Neuronal stem cell (in vitro differentiated cells): Measurements from ENCODE around the gene TRIM64C. TPM values are rescaled to one million over a fixed set of nuclear protein-coding genes. Genes with fewer than 3 reads are reported as not detected.
"Not testable (repeated sequence)": the region's sequence is repeated elsewhere in the genome, so short reads cannot be mapped to it uniquely, and the experiment has no call there.

Experiments
- DNase-seq: peaks from one replicate; pipeline ENCODE4 v3.0.0-alpha.2; 2013; ENCODE audit warnings: low spot score
- H2AFZ ChIP-seq: one replicate; pipeline ENCODE4 v1.6.1; 2013; ENCODE audit warnings: mild to moderate bottlenecking, low read length, inconsistent platforms
- H2AK5ac ChIP-seq: 2 replicates; pipeline ENCODE4 v1.6.1; 2013; ENCODE audit warnings: low read depth, mild to moderate bottlenecking, inconsistent platforms, low read length, moderate library complexity, mixed read lengths
- H2BK120ac ChIP-seq: 2 replicates; pipeline ENCODE4 v1.6.1; 2013; ENCODE audit warnings: low read depth, mild to moderate bottlenecking, inconsistent platforms, low read length, moderate library complexity, mixed read lengths
- H2BK12ac ChIP-seq: one replicate; pipeline ENCODE4 v1.6.1; 2013; ENCODE audit warnings: low read length, inconsistent platforms
- H2BK15ac ChIP-seq: 2 replicates; pipeline ENCODE4 v1.6.1; 2013; ENCODE audit warnings: mild to moderate bottlenecking, low read length, inconsistent platforms, mixed read lengths
- H2BK5ac ChIP-seq: one replicate; pipeline ENCODE4 v1.6.1; 2013; ENCODE audit warnings: inconsistent platforms, mild to moderate bottlenecking, low read length, moderate library complexity
- H3K14ac ChIP-seq: one replicate; pipeline ENCODE4 v1.6.1; 2013; ENCODE audit warnings: low read length, inconsistent platforms
- H3K18ac ChIP-seq: 2 replicates; pipeline ENCODE4 v1.6.1; 2013; ENCODE audit warnings: low read length, inconsistent platforms
- H3K23ac ChIP-seq: 2 replicates; pipeline ENCODE4 v1.6.1; 2013; ENCODE audit warnings: low read depth, mild to moderate bottlenecking, mixed read lengths, low read length, inconsistent platforms; ENCODE audit not compliant: poor library complexity
- H3K27ac ChIP-seq: replicated peaks from 3 replicates; pipeline ENCODE4 v1.5.1; 2013; ENCODE audit warnings: low read length, inconsistent platforms
- H3K27me3 ChIP-seq, 3 experiments: 2 replicates each; pipeline ENCODE4 v1.6.1; 2013; ENCODE audit warnings: low read length in 3 of 3, mild to moderate bottlenecking in 2 of 3, inconsistent platforms in 1 of 3, low read depth in 1 of 3, mixed read lengths in 1 of 3, moderate library complexity in 1 of 3; ENCODE audit not compliant: control insufficient read depth in 3 of 3, insufficient read depth in 3 of 3
- H3K36me3 ChIP-seq, 2 donors: replicated peaks in 1 of 2; 2 replicates each; pipeline ENCODE4 v1.6.1; 2013; ENCODE audit warnings: low read length in 2 of 2; ENCODE audit not compliant: control insufficient read depth in 2 of 2, insufficient read depth in 2 of 2
- H3K4ac ChIP-seq: 2 replicates; pipeline ENCODE4 v1.6.1; 2013; ENCODE audit warnings: inconsistent platforms, mild to moderate bottlenecking, low read length, moderate library complexity
- H3K4me1 ChIP-seq, 2 donors: 1 replicate in 1 of 2; 2 replicates in 1 of 2; pipeline ENCODE4 v1.6.1; 2013; ENCODE audit warnings: low read length in 2 of 2, low read depth in 1 of 2; ENCODE audit not compliant: control insufficient read depth in 2 of 2, insufficient read depth in 1 of 2
- H3K4me2 ChIP-seq: one replicate; pipeline ENCODE4 v1.6.1; 2013; ENCODE audit warnings: mild to moderate bottlenecking, low read length, inconsistent platforms; ENCODE audit not compliant: insufficient read depth, poor library complexity, severe bottlenecking
- H3K4me3 ChIP-seq, 2 donors: 2 replicates each; pipeline ENCODE4 v1.5.1; 2013; ENCODE audit warnings: low read length in 2 of 2, mild to moderate bottlenecking in 2 of 2, inconsistent platforms in 1 of 2, moderate library complexity in 1 of 2
- H3K79me1 ChIP-seq: one replicate; pipeline ENCODE4 v1.6.1; 2013; ENCODE audit warnings: low read depth, mild to moderate bottlenecking, inconsistent platforms, low read length, moderate library complexity
- H3K9ac ChIP-seq: one replicate; pipeline ENCODE4 v1.6.1; 2013; ENCODE audit warnings: mild to moderate bottlenecking, low read depth, low read length, inconsistent platforms; ENCODE audit not compliant: poor library complexity
- H3K9me3 ChIP-seq, 2 donors: replicated peaks in 1 of 2; 2 replicates each; pipeline versions ENCODE3 to v1.6.1; 2013; ENCODE audit warnings: low read length in 2 of 2, mild to moderate bottlenecking in 2 of 2, inconsistent platforms in 1 of 2, low read depth in 1 of 2, mixed read lengths in 1 of 2, moderate library complexity in 1 of 2; ENCODE audit not compliant: control insufficient read depth in 2 of 2, insufficient read depth in 1 of 2
- H4K8ac ChIP-seq: one replicate; pipeline ENCODE4 v1.6.1; 2013; ENCODE audit warnings: low read depth, mild to moderate bottlenecking, inconsistent platforms, low read length, moderate library complexity
- H4K91ac ChIP-seq: one replicate; pipeline ENCODE4 v1.6.1; 2013; ENCODE audit warnings: low read length, low read depth, mild to moderate bottlenecking, inconsistent platforms; ENCODE audit not compliant: poor library complexity
- WGBS, 2 donors: extraction: QIAGEN DNeasy Blood & Tissue Kit; methylation state at CpG; one replicate each; pipeline ENCODE4 v1.1.7; 2013; ENCODE audit warnings: missing lambda C conversion rate in 2 of 2, mixed read lengths in 1 of 2; ENCODE audit not compliant: insufficient read length in 2 of 2, insufficient replicate concordance in 1 of 2; ENCODE audit errors: extremely low coverage in 2 of 2; 5-methylcytosine and 5-hydroxymethylcytosine counted together
- polyA plus RNA-seq, 2 experiments: library from polyadenylated mRNA; stranded (reverse); fragments of 200-250 nt; gene quantifications; one replicate each; pipeline ENCODE4 v1.2.3, GENCODE V29; 2013

Gene TRIM64C, protein sequence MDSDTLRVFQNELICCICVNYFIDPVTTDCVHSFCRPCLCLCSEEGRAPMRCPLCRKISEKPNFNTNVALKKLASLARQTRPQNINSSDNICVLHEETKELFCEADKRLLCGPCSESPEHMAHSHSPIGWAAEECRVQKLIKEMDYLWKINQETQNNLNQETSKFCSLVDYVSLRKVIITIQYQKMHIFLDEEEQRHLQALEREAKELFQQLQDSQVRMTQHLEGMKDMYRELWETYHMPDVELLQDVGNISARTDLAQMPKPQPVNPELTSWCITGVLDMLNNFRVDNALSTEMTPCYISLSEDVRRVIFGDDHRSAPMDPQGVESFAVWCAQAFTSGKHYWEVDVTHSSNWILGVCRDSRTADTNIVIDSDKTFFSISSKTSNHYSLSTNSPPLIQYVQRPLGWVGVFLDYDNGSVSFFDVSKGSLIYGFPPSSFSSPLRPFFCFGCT
- not detected for polyA plus RNA-seq (2013, experiment 1 of 2)
- not detected for polyA plus RNA-seq (2013, experiment 2 of 2)

DNA sequence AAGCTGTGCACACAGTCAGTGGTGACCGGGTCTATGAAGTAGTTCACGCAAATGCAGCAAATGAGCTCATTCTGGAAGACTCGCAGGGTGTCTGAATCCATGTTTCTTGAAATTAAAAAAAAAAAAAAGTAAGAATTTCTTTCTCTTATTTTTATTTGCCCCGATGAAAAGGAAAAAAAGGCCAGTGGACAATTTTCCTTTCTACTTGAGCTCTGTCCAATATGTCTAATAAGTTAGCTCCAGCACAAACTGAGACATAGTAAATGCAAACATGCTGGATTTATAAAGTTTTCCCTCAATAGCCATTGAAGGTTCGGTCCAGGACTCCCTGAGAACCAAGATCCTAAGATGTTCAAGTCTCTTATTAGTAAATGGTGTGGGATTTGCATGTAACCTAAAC lies at the start of gene TRIM64C:
TRIM64C (minus strand) TSS at position 101 of the 400 bp plus-strand sequence; CDS start at position 101, 0 bp downstream.
- H3K23ac ChIP-seq, H3K27ac ChIP-seq, H3K14ac ChIP-seq, H2BK15ac ChIP-seq, H3K18ac ChIP-seq, H2AFZ ChIP-seq, H3K9me3 ChIP-seq, H3K36me3 ChIP-seq, H3K9ac ChIP-seq, H2BK12ac ChIP-seq, H2BK5ac ChIP-seq, H3K4ac ChIP-seq, H3K4me3 ChIP-seq, H3K79me1 ChIP-seq, H2BK120ac ChIP-seq, H4K8ac ChIP-seq, H2AK5ac ChIP-seq, H3K4me1 ChIP-seq, DNase-seq, H3K27me3 ChIP-seq, H3K4me2 ChIP-seq, H4K91ac ChIP-seq: not testable (repeated sequence)
- no CpG with 5 or more reads among the region's 5 CpGs for WGBS, 2 donors

DNA sequence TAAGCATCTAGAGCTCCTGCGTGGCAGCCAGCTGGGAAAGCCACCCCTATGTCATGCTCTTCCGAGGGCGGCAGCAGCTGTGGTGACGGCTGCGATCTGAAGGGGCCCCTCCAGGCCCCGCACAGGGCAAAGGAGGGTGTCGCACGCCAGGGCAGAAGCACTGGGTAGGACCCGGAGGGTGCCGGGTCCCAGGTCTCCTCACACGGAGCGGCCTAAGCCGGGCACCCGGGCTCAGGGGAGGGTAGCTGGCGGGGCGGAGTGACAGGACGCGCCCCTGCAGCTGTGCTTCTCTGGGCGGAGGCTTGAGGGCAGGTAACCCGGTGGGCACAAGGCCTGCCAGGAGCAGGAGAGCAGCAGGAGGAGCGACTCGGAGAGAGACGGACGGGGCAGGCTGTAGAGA lies 43.4 kb upstream of the TRIM64C start:
- not testable (repeated sequence) for H3K9me3 ChIP-seq, H2BK12ac ChIP-seq, H3K9ac ChIP-seq, DNase-seq, H3K4ac ChIP-seq, H2AK5ac ChIP-seq, H3K4me1 ChIP-seq, H3K27me3 ChIP-seq, H3K23ac ChIP-seq, H3K4me3 ChIP-seq, H2BK120ac ChIP-seq, H3K27ac ChIP-seq, H2BK5ac ChIP-seq, H3K79me1 ChIP-seq, H2AFZ ChIP-seq, H3K36me3 ChIP-seq, H3K14ac ChIP-seq, H2BK15ac ChIP-seq, H3K4me2 ChIP-seq, H3K18ac ChIP-seq, H4K91ac ChIP-seq, H4K8ac ChIP-seq
- no CpG with 5 or more reads among the region's 24 CpGs for WGBS, 2 donors

DNA sequence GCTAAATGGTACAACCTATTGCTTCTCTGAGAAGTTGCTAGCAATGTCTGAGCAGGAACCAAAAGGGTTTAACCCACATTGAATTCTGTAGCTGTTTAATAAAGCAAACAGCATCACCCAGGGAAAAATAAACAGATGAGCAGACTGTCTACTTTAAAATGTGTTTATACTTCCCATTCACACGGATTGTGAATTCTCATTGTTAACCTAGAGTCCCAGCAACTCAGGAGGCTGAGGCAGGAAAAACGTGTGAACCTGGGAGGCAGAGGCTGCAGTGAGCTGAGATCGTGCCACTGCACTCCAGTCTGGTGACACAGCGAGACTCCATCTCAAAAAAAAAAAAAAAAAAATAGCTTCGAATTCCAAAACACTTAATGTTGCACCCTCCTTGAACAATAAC lies 11.0 kb upstream of the TRIM64C start:
- not testable (repeated sequence) for H4K91ac ChIP-seq, H3K9me3 ChIP-seq, H3K4ac ChIP-seq, H3K27me3 ChIP-seq, H3K36me3 ChIP-seq, H3K79me1 ChIP-seq, H3K27ac ChIP-seq, H3K18ac ChIP-seq, H2AFZ ChIP-seq, DNase-seq, H3K4me1 ChIP-seq, H3K4me2 ChIP-seq, H3K9ac ChIP-seq, H3K4me3 ChIP-seq, H2BK12ac ChIP-seq, H4K8ac ChIP-seq, H3K14ac ChIP-seq, H2BK15ac ChIP-seq, H3K23ac ChIP-seq, H2BK5ac ChIP-seq, H2BK120ac ChIP-seq, H2AK5ac ChIP-seq
- no CpG with 5 or more reads among the region's 5 CpGs for WGBS, 2 donors

DNA sequence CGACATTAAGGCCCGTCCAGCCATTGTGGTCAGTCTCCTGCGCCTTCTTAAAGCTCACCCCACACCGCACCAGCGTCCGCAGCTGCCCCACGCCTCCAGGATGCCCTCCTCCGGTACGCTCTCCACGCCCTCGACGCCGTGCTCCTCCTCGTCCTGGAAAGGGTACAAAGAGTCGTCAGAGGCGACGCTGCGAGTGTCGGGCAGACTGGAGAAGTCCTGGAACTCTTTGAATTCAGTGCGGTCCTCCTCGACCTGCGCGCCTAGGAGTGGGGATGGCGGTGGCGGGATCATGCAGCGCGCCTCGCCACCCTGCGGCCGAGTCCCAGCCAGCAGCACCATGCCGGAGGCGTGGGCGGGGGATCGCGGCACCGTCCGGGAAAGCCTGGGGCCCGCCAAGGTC lies 9.1 kb downstream of the TRIM64C start:
- WGBS, 2 donors = no CpG with 5 or more reads among the region's 38 CpGs
- not testable (repeated sequence) for H3K4me3 ChIP-seq, H2BK120ac ChIP-seq, H3K79me1 ChIP-seq, H3K27me3 ChIP-seq, H2AFZ ChIP-seq, H2BK12ac ChIP-seq, H3K14ac ChIP-seq, H2AK5ac ChIP-seq, H4K91ac ChIP-seq, H3K18ac ChIP-seq, DNase-seq, H4K8ac ChIP-seq, H3K4me2 ChIP-seq, H3K9me3 ChIP-seq, H3K9ac ChIP-seq, H2BK15ac ChIP-seq, H3K36me3 ChIP-seq, H2BK5ac ChIP-seq, H3K27ac ChIP-seq, H3K23ac ChIP-seq, H3K4ac ChIP-seq, H3K4me1 ChIP-seq
